ENCODE measurements around the gene TUBB2B.

- TF ChIP-seq CTCF (IDR thresholded peaks at IDR 0.05) (no peak), POLR2A (IDR thresholded peaks at IDR 0.05) (no peak)
These were observed 36.7 kb downstream of the TUBB2B start for GRCh38 chr6:3190779-3191178.

Measured in vagina (tissue), 2 donors.